Smooth muscle cell (in vitro differentiated cells): ENCODE measurements around the gene AGAP1. TPM values are rescaled to one million over a fixed set of nuclear protein-coding genes. Genes with fewer than 3 reads are reported as not detected.

ENCODE experiments used
- DNase-seq: peaks from one replicate; lab custom pipeline; 2025; ENCODE audit not compliant: unreplicated experiment; lab: John Stamatoyannopoulos, UW
- H2AFZ ChIP-seq: fragments of 200-600 bp; sonication (generic); 2 replicates; pipeline ENCODE4 v1.6.0; 2016; ENCODE audit warnings: antibody characterized with exemption, low read depth, mild to moderate bottlenecking
- H3F3A ChIP-seq: fragments of 200-600 bp; sonication (generic); 2 replicates; pipeline ENCODE4 v1.6.0; 2017; ENCODE audit warnings: antibody characterized with exemption, low read depth
- H3K27ac ChIP-seq: fragments of 200-600 bp; sonication (generic); 2 replicates; pipeline ENCODE4 v1.5.1; 2016; ENCODE audit warnings: low read depth, mild to moderate bottlenecking
- H3K27me3 ChIP-seq: fragments of 200-600 bp; sonication (generic); 2 replicates; pipeline ENCODE4 v1.6.1; 2016; ENCODE audit warnings: low read depth, mild to moderate bottlenecking
- H3K36me3 ChIP-seq: fragments of 200-600 bp; sonication (generic); 2 replicates; pipeline ENCODE4 v1.5.1; 2016; ENCODE audit warnings: low read depth
- H3K4me1 ChIP-seq: fragments of 200-600 bp; sonication (generic); 2 replicates; pipeline ENCODE4 v1.5.1; 2016; ENCODE audit warnings: low read depth
- H3K4me2 ChIP-seq: fragments of 200-600 bp; sonication (generic); 2 replicates; pipeline ENCODE4 v1.6.0; 2016; ENCODE audit warnings: mild to moderate bottlenecking
- H3K4me3 ChIP-seq: fragments of 200-600 bp; sonication (generic); 2 replicates; pipeline ENCODE4 v1.5.1; 2016; ENCODE audit warnings: mild to moderate bottlenecking
- H3K79me2 ChIP-seq: fragments of 200-600 bp; sonication (generic); 2 replicates; pipeline ENCODE4 v1.6.0; 2016; ENCODE audit warnings: low read depth, mild to moderate bottlenecking
- H3K9ac ChIP-seq: fragments of 200-600 bp; sonication (generic); 2 replicates; pipeline ENCODE4 v1.6.0; 2016; ENCODE audit warnings: low read depth
- H3K9me3 ChIP-seq: fragments of 200-600 bp; sonication (generic); replicated peaks from 2 replicates; pipeline ENCODE4 v1.5.1; 2016; ENCODE audit warnings: low read depth
- H4K20me1 ChIP-seq: fragments of 200-600 bp; sonication (generic); 2 replicates; pipeline ENCODE4 v1.6.0; 2016; ENCODE audit warnings: low read depth
- CTCF ChIP-seq: fragments of 200-600 bp; sonication (generic); IDR thresholded peaks from 2 replicates; pipeline ENCODE4 v1.5.1; 2017; ENCODE audit warnings: borderline replicate concordance, mild to moderate bottlenecking, antibody characterized with exemption; ENCODE audit not compliant: insufficient read depth, poor library complexity, severe bottlenecking
- WGBS: methylation state at CpG from one replicate; pipeline ENCODE4 v1.1.7; 2016; ENCODE audit warnings: low lambda C conversion rate; 5-methylcytosine and 5-hydroxymethylcytosine counted together
- polyA plus RNA-seq: library from polyadenylated mRNA; unstranded; fragments of >200 nt; fragmentation: Nextera tagmentation; extraction: Ambion mirVana; gene quantifications from 2 replicates; pipeline ENCODE4 v1.2.1, GENCODE V29; 2016
- total RNA-seq: library from RNA; depleted of rRNA; stranded (reverse); fragments of >200 nt; gene quantifications from 2 replicates; pipeline ENCODE4 v1.2.3, GENCODE V29; 2014

Gene AGAP1
- total and polyA plus RNA-seq, 2 experiments from 2014 or later = 3.9 to 9.8 TPM

GRCh38 chr2:235569837-235570236 is 76.0 kb downstream of the AGAP1 start:
- 78% methylated on average over 7 of the region's 7 CpGs for WGBS
- Histone ChIP-seq H3K4me3 (no peak overlapping the region), H3K79me2 (peaks cover 48% of the 10 kb centered on the region), H3K27ac (no peak overlapping the region), H4K20me1 (peaks cover 84% of the 10 kb centered on the region), H3K27me3 (no peaks in the 10 kb centered on the region), H3K9ac (no peak overlapping the region), H3K9me3 (no peaks in the 10 kb centered on the region), H3K4me1 (peaks cover 14% of the 10 kb centered on the region), H3F3A (no peaks in the 10 kb centered on the region), H2AFZ (no peak overlapping the region), H3K36me3 (no peaks in the 10 kb centered on the region), H3K4me2 (no peak overlapping the region)
- no peak for TF ChIP-seq CTCF
- no peak for DNase-seq

DNA sequence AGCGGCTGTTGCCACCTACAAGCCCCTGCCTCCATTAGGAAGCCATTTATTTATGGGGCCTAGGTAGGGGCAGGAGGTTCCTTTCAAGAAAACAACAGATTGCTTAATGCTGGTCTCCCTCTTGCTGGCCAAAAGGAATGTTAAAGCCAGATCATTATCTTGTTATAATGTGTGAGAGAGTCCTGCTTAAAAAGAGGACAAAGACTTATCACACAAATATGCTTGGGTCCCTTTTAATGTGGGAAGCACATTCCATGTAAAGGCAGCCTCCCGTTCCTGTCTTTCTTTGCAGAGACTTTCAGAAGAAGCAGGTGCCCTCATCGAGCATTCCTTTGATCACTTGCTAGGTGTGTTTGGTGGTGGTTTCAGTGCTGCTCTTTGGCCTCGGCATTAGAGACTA is 76.4 kb downstream of the AGAP1 start:
- H3K36me3 ChIP-seq = no peaks in the 10 kb centered on the region
- H3K27me3 ChIP-seq = no peaks in the 10 kb centered on the region
- H3K27ac ChIP-seq = peak overlapping the region; percentile 3
- H2AFZ ChIP-seq = no peak overlapping the region
- H3F3A ChIP-seq = no peaks in the 10 kb centered on the region
- no peak overlapping the region for H3K9ac ChIP-seq
- TF ChIP-seq CTCF = no peak
- H4K20me1 ChIP-seq = peaks cover 84% of the 10 kb centered on the region
- DNase-seq = no peak
- no peak overlapping the region for H3K4me3 ChIP-seq
- no peaks in the 10 kb centered on the region for H3K9me3 ChIP-seq
- peaks cover 46% of the 10 kb centered on the region for H3K79me2 ChIP-seq
- WGBS = 43% methylated on average over 4 of the region's 4 CpGs
- peaks cover 14% of the 10 kb centered on the region for H3K4me1 ChIP-seq
- H3K4me2 ChIP-seq = no peak overlapping the region

- Histone ChIP-seq H3K79me2 (peaks cover 45% of the 10 kb centered on the region), H3K9me3 (no peaks in the 10 kb centered on the region), H4K20me1 (peaks cover 84% of the 10 kb centered on the region), H3K4me3 (no peak overlapping the region), H3K9ac (no peak overlapping the region), H3K4me1 (peaks cover 14% of the 10 kb centered on the region), H2AFZ (no peak overlapping the region), H3K27ac (no peak overlapping the region), H3K4me2 (no peak overlapping the region), H3K27me3 (no peaks in the 10 kb centered on the region), H3K36me3 (no peaks in the 10 kb centered on the region), H3F3A (no peaks in the 10 kb centered on the region)
- DNase-seq = no peak
- no peak for TF ChIP-seq CTCF
- WGBS = 89% methylated on average over 9 of the region's 9 CpGs
Observed at GRCh38 chr2:235570966-235571692, 77.3 kb downstream of the AGAP1 start.

GRCh38 chr2:235572592-235572991 is 78.7 kb downstream of the AGAP1 start:
- DNase-seq = no peak
- H3K9me3 ChIP-seq = no peaks in the 10 kb centered on the region
- no peak overlapping the region for H3K4me3 ChIP-seq
- peaks cover 85% of the 10 kb centered on the region for H4K20me1 ChIP-seq
- H3K36me3 ChIP-seq = no peaks in the 10 kb centered on the region
- H3K27ac ChIP-seq = no peak overlapping the region
- H3K4me1 ChIP-seq = peaks cover 23% of the 10 kb centered on the region
- no peaks in the 10 kb centered on the region for H3K27me3 ChIP-seq
- H2AFZ ChIP-seq = no peak overlapping the region
- no peak for TF ChIP-seq CTCF
- no peaks in the 10 kb centered on the region for H3F3A ChIP-seq
- WGBS = 93% methylated on average over 7 of the region's 7 CpGs
- no peak overlapping the region for H3K9ac ChIP-seq
- H3K4me2 ChIP-seq = no peak overlapping the region
- peaks cover 39% of the 10 kb centered on the region for H3K79me2 ChIP-seq
